ENCODE measurements around the gene DLGAP1. TPM values are rescaled to one million over a fixed set of nuclear protein-coding genes. Genes with fewer than 3 reads are reported as not detected.
A peak's percentile ranks its signal among the peaks of the same experiment; 100 is the strongest.

Gene DLGAP1
- total RNA-seq, 1 experiment from 2014 or later, result 23.0 TPM

DNA sequence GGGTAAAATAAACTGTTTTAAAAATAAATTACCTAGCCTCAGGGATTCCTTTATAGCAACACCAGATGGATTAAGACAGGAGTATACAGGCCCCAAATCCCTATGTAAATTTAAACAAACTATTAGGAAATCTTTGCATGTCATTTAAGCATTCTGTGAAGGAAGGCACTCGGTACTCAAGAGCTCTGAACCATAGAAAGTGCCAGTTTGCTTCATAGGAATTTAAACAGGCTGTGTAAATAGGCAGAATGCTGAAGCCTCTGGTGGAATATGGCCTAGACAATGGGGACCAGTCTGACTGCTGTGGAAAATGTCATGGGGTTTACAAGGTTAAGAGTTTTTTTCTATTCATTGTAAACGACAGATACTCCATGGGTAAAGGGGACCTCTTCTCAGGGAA, 377.4 kb downstream of the DLGAP1 start:
- Mint-ChIP-seq H3K27ac (no peak overlapping the region), H3K27me3 (ENCODE audit: low read depth) (no peaks in the 10 kb centered on the region), H3K4me3 (no peak overlapping the region), H3K9me3 (peaks cover 3% of the 10 kb centered on the region; the same call in 1 of the 2 replicates), H3K36me3 (peaks cover 4% of the 10 kb centered on the region), H3K4me1 (peaks cover 44% of the 10 kb centered on the region)
- ATAC-seq (no peak), DNase-seq (ENCODE audit: low spot score) (no peak)
- POLR2A ChIA-PET, result no interaction called here
- CTCF ChIA-PET, result interaction anchor here (2.7 kb wide), 1 partner anchor 9 kb away, joined by 8 read pairs; no protein-coding TSS in a partner anchor
- TF ChIP-seq, protein P1, sequence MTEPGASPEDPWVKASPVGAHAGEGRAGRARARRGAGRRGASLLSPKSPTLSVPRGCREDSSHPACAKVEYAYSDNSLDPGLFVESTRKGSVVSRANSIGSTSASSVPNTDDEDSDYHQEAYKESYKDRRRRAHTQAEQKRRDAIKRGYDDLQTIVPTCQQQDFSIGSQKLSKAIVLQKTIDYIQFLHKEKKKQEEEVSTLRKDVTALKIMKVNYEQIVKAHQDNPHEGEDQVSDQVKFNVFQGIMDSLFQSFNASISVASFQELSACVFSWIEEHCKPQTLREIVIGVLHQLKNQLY (CRISPR knock-in tag; IDR thresholded peaks at IDR 0.05), result no peak
- TF ChIP-seq, protein P2, sequence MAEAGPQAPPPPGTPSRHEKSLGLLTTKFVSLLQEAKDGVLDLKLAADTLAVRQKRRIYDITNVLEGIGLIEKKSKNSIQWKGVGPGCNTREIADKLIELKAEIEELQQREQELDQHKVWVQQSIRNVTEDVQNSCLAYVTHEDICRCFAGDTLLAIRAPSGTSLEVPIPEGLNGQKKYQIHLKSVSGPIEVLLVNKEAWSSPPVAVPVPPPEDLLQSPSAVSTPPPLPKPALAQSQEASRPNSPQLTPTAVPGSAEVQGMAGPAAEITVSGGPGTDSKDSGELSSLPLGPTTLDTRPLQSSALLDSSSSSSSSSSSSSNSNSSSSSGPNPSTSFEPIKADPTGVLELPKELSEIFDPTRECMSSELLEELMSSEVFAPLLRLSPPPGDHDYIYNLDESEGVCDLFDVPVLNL (CRISPR knock-in tag; IDR thresholded peaks at IDR 0.05; ENCODE audit: borderline replicate concordance, low read depth), result no peak
- TF ChIP-seq, protein P3, sequence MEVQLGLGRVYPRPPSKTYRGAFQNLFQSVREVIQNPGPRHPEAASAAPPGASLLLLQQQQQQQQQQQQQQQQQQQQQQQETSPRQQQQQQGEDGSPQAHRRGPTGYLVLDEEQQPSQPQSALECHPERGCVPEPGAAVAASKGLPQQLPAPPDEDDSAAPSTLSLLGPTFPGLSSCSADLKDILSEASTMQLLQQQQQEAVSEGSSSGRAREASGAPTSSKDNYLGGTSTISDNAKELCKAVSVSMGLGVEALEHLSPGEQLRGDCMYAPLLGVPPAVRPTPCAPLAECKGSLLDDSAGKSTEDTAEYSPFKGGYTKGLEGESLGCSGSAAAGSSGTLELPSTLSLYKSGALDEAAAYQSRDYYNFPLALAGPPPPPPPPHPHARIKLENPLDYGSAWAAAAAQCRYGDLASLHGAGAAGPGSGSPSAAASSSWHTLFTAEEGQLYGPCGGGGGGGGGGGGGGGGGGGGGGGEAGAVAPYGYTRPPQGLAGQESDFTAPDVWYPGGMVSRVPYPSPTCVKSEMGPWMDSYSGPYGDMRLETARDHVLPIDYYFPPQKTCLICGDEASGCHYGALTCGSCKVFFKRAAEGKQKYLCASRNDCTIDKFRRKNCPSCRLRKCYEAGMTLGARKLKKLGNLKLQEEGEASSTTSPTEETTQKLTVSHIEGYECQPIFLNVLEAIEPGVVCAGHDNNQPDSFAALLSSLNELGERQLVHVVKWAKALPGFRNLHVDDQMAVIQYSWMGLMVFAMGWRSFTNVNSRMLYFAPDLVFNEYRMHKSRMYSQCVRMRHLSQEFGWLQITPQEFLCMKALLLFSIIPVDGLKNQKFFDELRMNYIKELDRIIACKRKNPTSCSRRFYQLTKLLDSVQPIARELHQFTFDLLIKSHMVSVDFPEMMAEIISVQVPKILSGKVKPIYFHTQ (CRISPR knock-in tag; IDR thresholded peaks at IDR 0.05), result no peak
- TF ChIP-seq, protein P4, sequence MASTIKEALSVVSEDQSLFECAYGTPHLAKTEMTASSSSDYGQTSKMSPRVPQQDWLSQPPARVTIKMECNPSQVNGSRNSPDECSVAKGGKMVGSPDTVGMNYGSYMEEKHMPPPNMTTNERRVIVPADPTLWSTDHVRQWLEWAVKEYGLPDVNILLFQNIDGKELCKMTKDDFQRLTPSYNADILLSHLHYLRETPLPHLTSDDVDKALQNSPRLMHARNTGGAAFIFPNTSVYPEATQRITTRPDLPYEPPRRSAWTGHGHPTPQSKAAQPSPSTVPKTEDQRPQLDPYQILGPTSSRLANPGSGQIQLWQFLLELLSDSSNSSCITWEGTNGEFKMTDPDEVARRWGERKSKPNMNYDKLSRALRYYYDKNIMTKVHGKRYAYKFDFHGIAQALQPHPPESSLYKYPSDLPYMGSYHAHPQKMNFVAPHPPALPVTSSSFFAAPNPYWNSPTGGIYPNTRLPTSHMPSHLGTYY (CRISPR knock-in tag; IDR thresholded peaks at IDR 0.05), result no peak
- TF ChIP-seq, protein P5, sequence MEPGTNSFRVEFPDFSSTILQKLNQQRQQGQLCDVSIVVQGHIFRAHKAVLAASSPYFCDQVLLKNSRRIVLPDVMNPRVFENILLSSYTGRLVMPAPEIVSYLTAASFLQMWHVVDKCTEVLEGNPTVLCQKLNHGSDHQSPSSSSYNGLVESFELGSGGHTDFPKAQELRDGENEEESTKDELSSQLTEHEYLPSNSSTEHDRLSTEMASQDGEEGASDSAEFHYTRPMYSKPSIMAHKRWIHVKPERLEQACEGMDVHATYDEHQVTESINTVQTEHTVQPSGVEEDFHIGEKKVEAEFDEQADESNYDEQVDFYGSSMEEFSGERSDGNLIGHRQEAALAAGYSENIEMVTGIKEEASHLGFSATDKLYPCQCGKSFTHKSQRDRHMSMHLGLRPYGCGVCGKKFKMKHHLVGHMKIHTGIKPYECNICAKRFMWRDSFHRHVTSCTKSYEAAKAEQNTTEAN (CRISPR knock-in tag; IDR thresholded peaks at IDR 0.05), result no peak

DNA sequence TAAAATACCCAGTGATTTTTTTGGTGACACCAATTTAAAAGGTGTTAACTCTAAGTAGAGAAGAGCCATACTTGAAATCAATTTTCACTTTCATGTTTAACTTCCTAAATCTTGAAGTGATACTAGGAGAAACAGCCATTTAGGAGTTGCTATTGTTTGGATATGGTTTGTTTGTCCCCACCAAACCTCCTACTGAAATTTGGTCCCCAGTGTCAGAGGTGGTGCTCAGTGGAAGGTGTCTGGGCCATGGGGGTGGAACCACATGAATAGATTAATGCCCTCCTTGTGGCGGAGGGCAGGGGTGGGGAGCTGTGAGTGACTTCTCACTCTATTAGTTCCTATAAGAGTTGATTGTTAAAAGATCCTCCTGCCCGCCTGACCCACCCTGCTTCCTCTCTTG, 377.9 kb downstream of the DLGAP1 start:
- CTCF ChIA-PET, result no interaction called here

More for the DNA sequence above, 377.9 kb downstream of the DLGAP1 start:
- H3K9me3 Mint-ChIP-seq, result no peaks in the 10 kb centered on the region
- no peak for DNase-seq (ENCODE audit: low spot score)
- H3K27ac Mint-ChIP-seq, result no peak overlapping the region
- TF ChIP-seq, protein P6, sequence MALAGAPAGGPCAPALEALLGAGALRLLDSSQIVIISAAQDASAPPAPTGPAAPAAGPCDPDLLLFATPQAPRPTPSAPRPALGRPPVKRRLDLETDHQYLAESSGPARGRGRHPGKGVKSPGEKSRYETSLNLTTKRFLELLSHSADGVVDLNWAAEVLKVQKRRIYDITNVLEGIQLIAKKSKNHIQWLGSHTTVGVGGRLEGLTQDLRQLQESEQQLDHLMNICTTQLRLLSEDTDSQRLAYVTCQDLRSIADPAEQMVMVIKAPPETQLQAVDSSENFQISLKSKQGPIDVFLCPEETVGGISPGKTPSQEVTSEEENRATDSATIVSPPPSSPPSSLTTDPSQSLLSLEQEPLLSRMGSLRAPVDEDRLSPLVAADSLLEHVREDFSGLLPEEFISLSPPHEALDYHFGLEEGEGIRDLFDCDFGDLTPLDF (CRISPR knock-in tag; IDR thresholded peaks at IDR 0.05), result no peak
- TF ChIP-seq, protein P7, sequence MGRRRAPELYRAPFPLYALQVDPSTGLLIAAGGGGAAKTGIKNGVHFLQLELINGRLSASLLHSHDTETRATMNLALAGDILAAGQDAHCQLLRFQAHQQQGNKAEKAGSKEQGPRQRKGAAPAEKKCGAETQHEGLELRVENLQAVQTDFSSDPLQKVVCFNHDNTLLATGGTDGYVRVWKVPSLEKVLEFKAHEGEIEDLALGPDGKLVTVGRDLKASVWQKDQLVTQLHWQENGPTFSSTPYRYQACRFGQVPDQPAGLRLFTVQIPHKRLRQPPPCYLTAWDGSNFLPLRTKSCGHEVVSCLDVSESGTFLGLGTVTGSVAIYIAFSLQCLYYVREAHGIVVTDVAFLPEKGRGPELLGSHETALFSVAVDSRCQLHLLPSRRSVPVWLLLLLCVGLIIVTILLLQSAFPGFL (CRISPR knock-in tag; IDR thresholded peaks at IDR 0.05; ENCODE audit: borderline replicate concordance), result no peak
- TF ChIP-seq NFYB (CRISPR knock-in tag; conservative IDR thresholded peaks at IDR 0.05; ENCODE audit: low read depth), result no peak
- TF ChIP-seq, protein P8, sequence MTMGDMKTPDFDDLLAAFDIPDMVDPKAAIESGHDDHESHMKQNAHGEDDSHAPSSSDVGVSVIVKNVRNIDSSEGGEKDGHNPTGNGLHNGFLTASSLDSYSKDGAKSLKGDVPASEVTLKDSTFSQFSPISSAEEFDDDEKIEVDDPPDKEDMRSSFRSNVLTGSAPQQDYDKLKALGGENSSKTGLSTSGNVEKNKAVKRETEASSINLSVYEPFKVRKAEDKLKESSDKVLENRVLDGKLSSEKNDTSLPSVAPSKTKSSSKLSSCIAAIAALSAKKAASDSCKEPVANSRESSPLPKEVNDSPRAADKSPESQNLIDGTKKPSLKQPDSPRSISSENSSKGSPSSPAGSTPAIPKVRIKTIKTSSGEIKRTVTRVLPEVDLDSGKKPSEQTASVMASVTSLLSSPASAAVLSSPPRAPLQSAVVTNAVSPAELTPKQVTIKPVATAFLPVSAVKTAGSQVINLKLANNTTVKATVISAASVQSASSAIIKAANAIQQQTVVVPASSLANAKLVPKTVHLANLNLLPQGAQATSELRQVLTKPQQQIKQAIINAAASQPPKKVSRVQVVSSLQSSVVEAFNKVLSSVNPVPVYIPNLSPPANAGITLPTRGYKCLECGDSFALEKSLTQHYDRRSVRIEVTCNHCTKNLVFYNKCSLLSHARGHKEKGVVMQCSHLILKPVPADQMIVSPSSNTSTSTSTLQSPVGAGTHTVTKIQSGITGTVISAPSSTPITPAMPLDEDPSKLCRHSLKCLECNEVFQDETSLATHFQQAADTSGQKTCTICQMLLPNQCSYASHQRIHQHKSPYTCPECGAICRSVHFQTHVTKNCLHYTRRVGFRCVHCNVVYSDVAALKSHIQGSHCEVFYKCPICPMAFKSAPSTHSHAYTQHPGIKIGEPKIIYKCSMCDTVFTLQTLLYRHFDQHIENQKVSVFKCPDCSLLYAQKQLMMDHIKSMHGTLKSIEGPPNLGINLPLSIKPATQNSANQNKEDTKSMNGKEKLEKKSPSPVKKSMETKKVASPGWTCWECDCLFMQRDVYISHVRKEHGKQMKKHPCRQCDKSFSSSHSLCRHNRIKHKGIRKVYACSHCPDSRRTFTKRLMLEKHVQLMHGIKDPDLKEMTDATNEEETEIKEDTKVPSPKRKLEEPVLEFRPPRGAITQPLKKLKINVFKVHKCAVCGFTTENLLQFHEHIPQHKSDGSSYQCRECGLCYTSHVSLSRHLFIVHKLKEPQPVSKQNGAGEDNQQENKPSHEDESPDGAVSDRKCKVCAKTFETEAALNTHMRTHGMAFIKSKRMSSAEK (CRISPR knock-in tag; IDR thresholded peaks at IDR 0.05; ENCODE audit: borderline replicate concordance), result no peak
- 0 out of 2 replicates have a peak, but pooled peaks have one; percentile 16 for ATAC-seq
- H3K27me3 Mint-ChIP-seq (ENCODE audit: low read depth), result no peaks in the 10 kb centered on the region
- peaks cover 3% of the 10 kb centered on the region; the same call in 1 of the 2 replicates for H3K36me3 Mint-ChIP-seq
- H3K4me1 Mint-ChIP-seq, result peaks cover 44% of the 10 kb centered on the region
- POLR2A ChIA-PET, result no interaction called here
- no peak overlapping the region for H3K4me3 Mint-ChIP-seq

Data from WTC11 (cell line).